Gastrocnemius medialis (tissue), 4 donors: ENCODE data around the gene ZFC3H1.

Experiments used
- POLR2A ChIP-seq, 2 donors: fragments of 450-650 bp; IDR thresholded peaks; one replicate each; pipeline ENCODE4 v1.6.1; 2017; ENCODE audit warnings: antibody characterized with exemption in 2 of 2, mild to moderate bottlenecking in 2 of 2, moderate library complexity in 2 of 2
- TF ChIP-seq, protein P1 (sequence below), 5 experiments: fragments of 450-650 bp in 3 of 5; fragments of 200-600 bp in 2 of 5; sonication (generic) in 2 of 5; IDR thresholded peaks in 4 of 5; conservative IDR thresholded peaks in 1 of 5; 1 replicate in 4 of 5; 2 replicates in 1 of 5; pipeline ENCODE4 v1.5.1; 2016 to 2019; ENCODE audit warnings: antibody characterized with exemption in 5 of 5, mild to moderate bottlenecking in 3 of 5, moderate library complexity in 3 of 5

DNA sequence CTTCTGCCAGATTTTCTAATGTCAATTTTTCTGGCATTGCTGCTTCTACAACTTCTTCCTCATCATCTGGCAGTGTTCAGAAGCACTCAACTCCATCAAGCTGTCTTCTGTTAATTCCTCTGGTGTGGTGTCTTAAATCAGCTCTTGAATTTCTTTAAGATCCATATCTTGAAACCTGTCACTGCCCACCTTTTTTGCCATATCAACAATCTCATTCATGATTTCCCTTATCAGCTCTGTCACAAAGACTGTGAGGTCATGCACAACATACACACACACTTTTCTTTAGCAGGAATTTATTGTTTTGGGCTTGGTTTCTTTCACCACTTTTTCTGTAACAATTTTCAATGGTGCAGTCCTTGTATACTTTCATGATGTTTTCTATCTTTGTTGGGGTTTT is 7.7 kb upstream of the ZFC3H1 start:
- TF ChIP-seq, protein P1, sequence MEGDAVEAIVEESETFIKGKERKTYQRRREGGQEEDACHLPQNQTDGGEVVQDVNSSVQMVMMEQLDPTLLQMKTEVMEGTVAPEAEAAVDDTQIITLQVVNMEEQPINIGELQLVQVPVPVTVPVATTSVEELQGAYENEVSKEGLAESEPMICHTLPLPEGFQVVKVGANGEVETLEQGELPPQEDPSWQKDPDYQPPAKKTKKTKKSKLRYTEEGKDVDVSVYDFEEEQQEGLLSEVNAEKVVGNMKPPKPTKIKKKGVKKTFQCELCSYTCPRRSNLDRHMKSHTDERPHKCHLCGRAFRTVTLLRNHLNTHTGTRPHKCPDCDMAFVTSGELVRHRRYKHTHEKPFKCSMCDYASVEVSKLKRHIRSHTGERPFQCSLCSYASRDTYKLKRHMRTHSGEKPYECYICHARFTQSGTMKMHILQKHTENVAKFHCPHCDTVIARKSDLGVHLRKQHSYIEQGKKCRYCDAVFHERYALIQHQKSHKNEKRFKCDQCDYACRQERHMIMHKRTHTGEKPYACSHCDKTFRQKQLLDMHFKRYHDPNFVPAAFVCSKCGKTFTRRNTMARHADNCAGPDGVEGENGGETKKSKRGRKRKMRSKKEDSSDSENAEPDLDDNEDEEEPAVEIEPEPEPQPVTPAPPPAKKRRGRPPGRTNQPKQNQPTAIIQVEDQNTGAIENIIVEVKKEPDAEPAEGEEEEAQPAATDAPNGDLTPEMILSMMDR (IDR thresholded peaks at IDR 0.05 in 4 of 5, conservative IDR thresholded peaks at IDR 0.05 in 1 of 5) = no peak
- no peak for TF ChIP-seq POLR2A (IDR thresholded peaks at IDR 0.05)
